NCI-H1694 (cell line): ENCODE data around the gene GFPT2.

Experiments
- DNase-seq: peaks from one replicate; lab custom pipeline; 2025; lab: John Stamatoyannopoulos, UW

The GFPT2 gene

GRCh38 chr5:180333661-180334060 is 19.5 kb downstream of the GFPT2 start:
- DNase-seq, result no peak

- DNase-seq, result no peak
These were observed 20.3 kb downstream of the GFPT2 start for GRCh38 chr5:180332861-180333260.

- DNase-seq, result no peak
These were observed 21.1 kb downstream of the GFPT2 start for GRCh38 chr5:180332051-180332517.

- no peak for DNase-seq
These were observed 21.5 kb downstream of the GFPT2 start for GRCh38 chr5:180331647-180331950.

GRCh38 chr5:180330810-180331646 is 22.1 kb downstream of the GFPT2 start:
- DNase-seq, result no peak

- DNase-seq, result no peak
These were observed 22.9 kb downstream of the GFPT2 start for GRCh38 chr5:180330270-180330648.

- DNase-seq, result no peak
These were observed 23.4 kb downstream of the GFPT2 start for GRCh38 chr5:180329606-180330269.

- no peak for DNase-seq
These were observed 24.0 kb downstream of the GFPT2 start for GRCh38 chr5:180329138-180329435.

- peak; percentile 80 for DNase-seq
These were observed 24.6 kb downstream of the GFPT2 start for GRCh38 chr5:180328296-180329137.

- DNase-seq, result no peak
These were observed 26.1 kb downstream of the GFPT2 start for GRCh38 chr5:180326989-180327565.

- DNase-seq, result no peak
These were observed 28.6 kb downstream of the GFPT2 start for GRCh38 chr5:180324601-180324950.

- no peak for DNase-seq
These were observed 29.1 kb downstream of the GFPT2 start for GRCh38 chr5:180323941-180324600.

- DNase-seq, result no peak
These were observed 30.0 kb downstream of the GFPT2 start for GRCh38 chr5:180323160-180323559.

- no peak for DNase-seq
These were observed 34.6 kb downstream of the GFPT2 start for GRCh38 chr5:180318456-180319089.

GRCh38 chr5:180316586-180316985 is 36.5 kb downstream of the GFPT2 start:
- no peak for DNase-seq

GRCh38 chr5:180315762-180316212 is 37.3 kb downstream of the GFPT2 start:
- DNase-seq, result peak; percentile 44

- DNase-seq, result no peak
These were observed 39.2 kb downstream of the GFPT2 start for GRCh38 chr5:180313677-180314505.

GRCh38 chr5:180311216-180311615 is 41.9 kb downstream of the GFPT2 start:
- DNase-seq, result no peak

GRCh38 chr5:180306796-180307195 is 46.3 kb downstream of the GFPT2 start:
- no peak for DNase-seq

- DNase-seq, result no peak
These were observed 47.7 kb downstream of the GFPT2 start for GRCh38 chr5:180305481-180305880.
